HG03442 (cell line): ENCODE data around the gene SRGAP1.

Experiments used
- ATAC-seq: cut with Tn5 transposase; IDR thresholded peaks from one replicate; pipeline ENCODE4 v1.9.1; 2021; ENCODE audit warnings: mild to moderate bottlenecking, moderate library complexity; ENCODE audit not compliant: unreplicated experiment

SRGAP1 gene

GRCh38 chr12:64080319-64081007 is 236.0 kb downstream of the SRGAP1 start:
- no peak for ATAC-seq

- ATAC-seq = no peak
Observed at GRCh38 chr12:64081008-64081404, 236.5 kb downstream of the SRGAP1 start.

GRCh38 chr12:64082116-64082515 is 237.6 kb downstream of the SRGAP1 start:
- no peak for ATAC-seq

GRCh38 chr12:64082866-64083268 is 238.4 kb downstream of the SRGAP1 start:
- no peak for ATAC-seq

- no peak for ATAC-seq
Observed at GRCh38 chr12:64083285-64084210, 239.0 kb downstream of the SRGAP1 start.

- ATAC-seq = no peak
Observed at GRCh38 chr12:64085154-64085553, 240.7 kb downstream of the SRGAP1 start.

- ATAC-seq = no peak
Observed at GRCh38 chr12:64085996-64086395, 241.5 kb downstream of the SRGAP1 start.

GRCh38 chr12:64086946-64087345 is 242.4 kb downstream of the SRGAP1 start:
- ATAC-seq = no peak

GRCh38 chr12:64087761-64088160 is 243.3 kb downstream of the SRGAP1 start:
- no peak for ATAC-seq

GRCh38 chr12:64088431-64089349 is 244.2 kb downstream of the SRGAP1 start:
- ATAC-seq = no peak

- no peak for ATAC-seq
Observed at GRCh38 chr12:64090047-64090446, 245.5 kb downstream of the SRGAP1 start.

- no peak for ATAC-seq
Observed at GRCh38 chr12:64091186-64091585, 246.7 kb downstream of the SRGAP1 start.

GRCh38 chr12:64092507-64093196 is 248.2 kb downstream of the SRGAP1 start:
- ATAC-seq = no peak

GRCh38 chr12:64093689-64094088 is 249.2 kb downstream of the SRGAP1 start:
- ATAC-seq = no peak

GRCh38 chr12:64097366-64098105 is 253.0 kb downstream of the SRGAP1 start:
- no peak for ATAC-seq

GRCh38 chr12:64098709-64099354 is 254.3 kb downstream of the SRGAP1 start:
- no peak for ATAC-seq

GRCh38 chr12:64099397-64099796 is 254.9 kb downstream of the SRGAP1 start:
- no peak for ATAC-seq

- ATAC-seq = no peak
Observed at GRCh38 chr12:64102339-64102738, 257.8 kb downstream of the SRGAP1 start.
